H9 (cell line): ENCODE results near the gene CTDSP2. TPM values are rescaled to one million over a fixed set of nuclear protein-coding genes. Genes with fewer than 3 reads are reported as not detected.

Experiments
- DNase-seq: peaks from one replicate; pipeline ENCODE4 v3.0.0-alpha.2; 2017
- H2AFZ ChIP-seq: one replicate; pipeline ENCODE4 v1.6.1; 2013; ENCODE audit warnings: mild to moderate bottlenecking, low read length, control low read depth, moderate library complexity
- H2AK5ac ChIP-seq: 2 replicates; pipeline ENCODE4 v1.6.1; 2013; ENCODE audit warnings: low read length, control low read depth, mixed read lengths; ENCODE audit not compliant: insufficient read length
- H2BK120ac ChIP-seq: one replicate; pipeline ENCODE4 v1.6.1; 2013; ENCODE audit warnings: low read depth, mild to moderate bottlenecking, low read length, control low read depth, inconsistent platforms; ENCODE audit not compliant: poor library complexity, severe bottlenecking
- H2BK12ac ChIP-seq: 2 replicates; pipeline ENCODE4 v1.6.1; 2013; ENCODE audit warnings: low read length, control low read depth, mixed read lengths, low read depth; ENCODE audit not compliant: insufficient read length
- H2BK15ac ChIP-seq: 2 replicates; pipeline ENCODE4 v1.6.1; 2013; ENCODE audit warnings: low read depth, low read length, control low read depth
- H2BK20ac ChIP-seq: one replicate; pipeline ENCODE4 v1.6.1; 2013; ENCODE audit warnings: low read depth, mild to moderate bottlenecking, low read length, control low read depth, inconsistent platforms; ENCODE audit not compliant: poor library complexity, severe bottlenecking
- H2BK5ac ChIP-seq: 2 replicates; pipeline ENCODE4 v1.6.1; 2013; ENCODE audit warnings: low read length, control low read depth, mixed read lengths; ENCODE audit not compliant: insufficient read length
- H3K14ac ChIP-seq: 2 replicates; pipeline ENCODE4 v1.6.1; 2013; ENCODE audit warnings: low read length, control low read depth; ENCODE audit not compliant: insufficient read depth
- H3K18ac ChIP-seq: 2 replicates; pipeline ENCODE4 v1.6.1; 2013; ENCODE audit warnings: low read depth, mild to moderate bottlenecking, mixed read lengths, low read length, control low read depth; ENCODE audit not compliant: insufficient read length
- H3K23ac ChIP-seq: 2 replicates; pipeline ENCODE4 v1.6.1; 2013; ENCODE audit warnings: low read length, control low read depth, mixed read lengths, low read depth; ENCODE audit not compliant: insufficient read length
- H3K23me2 ChIP-seq: 2 replicates; pipeline ENCODE4 v1.6.1; 2013; ENCODE audit warnings: low read depth, mild to moderate bottlenecking, mixed read lengths, low read length, control low read depth; ENCODE audit not compliant: insufficient read length, poor library complexity, severe bottlenecking
- H3K27ac ChIP-seq: 2 replicates; pipeline ENCODE4 v1.5.1; 2013; ENCODE audit warnings: low read length, control low read depth, mixed read lengths, low read depth; ENCODE audit not compliant: insufficient read length
- H3K27me3 ChIP-seq: 2 replicates; pipeline ENCODE4 v1.6.1; 2013; ENCODE audit warnings: low read length, control low read depth, inconsistent platforms; ENCODE audit not compliant: insufficient read depth
- H3K4ac ChIP-seq: 2 replicates; pipeline ENCODE4 v1.6.1; 2013; ENCODE audit warnings: low read depth, mild to moderate bottlenecking, control low read depth, inconsistent platforms, low read length, moderate library complexity
- H3K4me1 ChIP-seq: 2 replicates; pipeline ENCODE4 v1.6.1; 2013; ENCODE audit warnings: low read length, control low read depth, inconsistent platforms; ENCODE audit not compliant: insufficient read depth
- H3K4me2 ChIP-seq: 2 replicates; pipeline ENCODE4 v1.6.1; 2013; ENCODE audit warnings: low read length, control low read depth, mixed read lengths; ENCODE audit not compliant: insufficient read length, insufficient read depth
- H3K56ac ChIP-seq: 2 replicates; pipeline ENCODE4 v1.6.1; 2013; ENCODE audit warnings: low read depth, mild to moderate bottlenecking, mixed read lengths, low read length, control low read depth; ENCODE audit not compliant: insufficient read length
- H3K79me1 ChIP-seq: 2 replicates; pipeline ENCODE4 v1.6.1; 2013; ENCODE audit warnings: low read depth, mild to moderate bottlenecking, moderate library complexity, low read length, control low read depth, inconsistent platforms; ENCODE audit not compliant: insufficient read depth, poor library complexity, severe bottlenecking
- H3K79me2 ChIP-seq: 2 replicates; pipeline ENCODE4 v1.6.1; 2013; ENCODE audit warnings: low read length, control low read depth, inconsistent platforms; ENCODE audit not compliant: insufficient read depth
- H3K9ac ChIP-seq: 2 replicates; pipeline ENCODE4 v1.6.1; 2013; ENCODE audit warnings: low read length, control low read depth, mixed read lengths; ENCODE audit not compliant: insufficient read length; ENCODE audit errors: extremely low read depth
- H3K9me3 ChIP-seq: one replicate; pipeline ENCODE4 v1.6.1; 2013; ENCODE audit warnings: low read depth, low read length, inconsistent platforms; ENCODE audit not compliant: control insufficient read depth
- H3T11ph ChIP-seq: one replicate; pipeline ENCODE4 v1.6.1; 2013; ENCODE audit warnings: mild to moderate bottlenecking, low read length, control low read depth, inconsistent platforms
- H4K20me1 ChIP-seq: one replicate; pipeline ENCODE4 v1.6.1; 2013; ENCODE audit not compliant: control insufficient read depth, insufficient read length, insufficient read depth
- H4K5ac ChIP-seq: 2 replicates; pipeline ENCODE4 v1.6.1; 2013; ENCODE audit warnings: low read depth, mild to moderate bottlenecking, mixed read lengths, low read length, control low read depth; ENCODE audit not compliant: insufficient read length
- H4K8ac ChIP-seq: replicated peaks from 2 replicates; pipeline ENCODE4 v1.6.1; 2013; ENCODE audit warnings: low read length, control low read depth, mixed read lengths, low read depth; ENCODE audit not compliant: insufficient read length
- H4K91ac ChIP-seq: 2 replicates; pipeline ENCODE4 v1.6.1; 2013; ENCODE audit warnings: low read depth, mild to moderate bottlenecking, moderate library complexity, mixed read lengths, low read length, control low read depth; ENCODE audit not compliant: insufficient read length
- H3K27ac Mint-ChIP-seq, 3 experiments: 2 replicates in 2 of 3; 3 replicates in 1 of 3; pipeline ENCODE4 v1.8.0; 2020 to 2021; ENCODE audit warnings: mixed read lengths in 3 of 3, mild to moderate bottlenecking in 1 of 3, moderate library complexity in 1 of 3
- H3K27me3 Mint-ChIP-seq: 2 replicates; pipeline ENCODE4 v1.8.0; 2021; ENCODE audit warnings: low read depth, mild to moderate bottlenecking, moderate library complexity, mixed read lengths
- H3K36me3 Mint-ChIP-seq, 3 experiments: 2 replicates in 2 of 3; 3 replicates in 1 of 3; pipeline ENCODE4 v1.8.0; 2020 to 2021; ENCODE audit warnings: low read depth in 3 of 3, mixed read lengths in 3 of 3; ENCODE audit not compliant: insufficient read depth in 1 of 3
- H3K4me1 Mint-ChIP-seq, 2 experiments: 2 replicates each; pipeline ENCODE4 v1.8.0; 2020; ENCODE audit warnings: mixed read lengths in 2 of 2
- H3K4me3 Mint-ChIP-seq, 2 experiments: 2 replicates in 1 of 2; 3 replicates in 1 of 2; pipeline ENCODE4 v1.8.0; 2020 to 2021; ENCODE audit warnings: mild to moderate bottlenecking in 2 of 2, mixed read lengths in 2 of 2, moderate library complexity in 1 of 2
- H3K9me3 Mint-ChIP-seq, 2 experiments: 2 replicates in 1 of 2; 3 replicates in 1 of 2; pipeline ENCODE4 v1.8.0; 2020; ENCODE audit warnings: mild to moderate bottlenecking in 2 of 2, mixed read lengths in 2 of 2, moderate library complexity in 1 of 2
- CTCF ChIP-seq: fragments of 200-600 bp; sonication (generic); conservative IDR thresholded peaks from 3 replicates; pipeline ENCODE4 v1.8.0; 2021; ENCODE audit warnings: antibody characterized with exemption, mild to moderate bottlenecking
- WGBS: extraction: QIAGEN DNeasy Blood & Tissue Kit; methylation state at CpG from one replicate; pipeline ENCODE4 v1.1.7; 2013; ENCODE audit warnings: missing lambda C conversion rate, low lambda C conversion rate, mixed read lengths; ENCODE audit not compliant: insufficient read length; ENCODE audit errors: extremely low coverage; 5-methylcytosine and 5-hydroxymethylcytosine counted together
- total RNA-seq: library from RNA; stranded (reverse); gene quantifications from 2 replicates; pipeline ENCODE4 v1.2.1, GENCODE V29; 2021

The CTDSP2 gene
- total RNA-seq, 1 experiment from 2014 or later = 103 TPM

GRCh38 chr12:57854965-57855364, 8.4 kb upstream of the CTDSP2 start:
- Histone ChIP-seq H2AFZ (no peak overlapping the region), H3K9ac (no peak overlapping the region), H3K4me2 (no peak overlapping the region), H2BK12ac (no peak overlapping the region), H2BK5ac (no peak overlapping the region), H4K8ac (no peak overlapping the region), H3K14ac (no peak overlapping the region), H3K27ac (no peak overlapping the region), H4K91ac (no peak overlapping the region), H3K9me3 (no peaks in the 10 kb centered on the region), H3K4ac (no peak overlapping the region), H3K23me2 (peaks cover 10% of the 10 kb centered on the region), H3K23ac (no peak overlapping the region), H3K56ac (no peak overlapping the region), H2AK5ac (no peak overlapping the region), H3K79me1 (no peaks in the 10 kb centered on the region), H3K18ac (no peak overlapping the region), H3K79me2 (no peaks in the 10 kb centered on the region), H3T11ph (no peak overlapping the region), H3K4me1 (peaks cover 13% of the 10 kb centered on the region; the same call in 1 of the 2 replicates), H4K20me1 (no peaks in the 10 kb centered on the region), H2BK120ac (no peak overlapping the region), H4K5ac (no peak overlapping the region), H3K27me3 (no peaks in the 10 kb centered on the region), H2BK15ac (no peak overlapping the region), H2BK20ac (no peak overlapping the region)
- peaks cover 28 to 36% of the 10 kb centered on the region in 2 experiments for H3K4me1 Mint-ChIP-seq
- no peaks in the 10 kb centered on the region; a peak in 1 of 5 replicates for H3K9me3 Mint-ChIP-seq
- H3K27ac Mint-ChIP-seq = no peak overlapping the region
- DNase-seq = no peak
- no peak for TF ChIP-seq CTCF
- peaks cover 39% of the 10 kb centered on the region for H3K27me3 Mint-ChIP-seq
- H3K4me3 Mint-ChIP-seq = no peak overlapping the region
- H3K36me3 Mint-ChIP-seq = peaks cover 0 to 1% (median 0%) of the 10 kb centered on the region in 3 experiments; a peak in 1 of 7 replicates
- WGBS = no CpG with 5 or more reads among the region's 6 CpGs
